GM21528 (cell line): ENCODE data around the gene KCNA1.

Source experiments
- ATAC-seq: cut with Tn5 transposase; IDR thresholded peaks from one replicate; pipeline ENCODE4 v1.9.1; 2021; ENCODE audit warnings: mild to moderate bottlenecking, moderate library complexity; ENCODE audit not compliant: unreplicated experiment, low FRiP score

Gene KCNA1

GRCh38 chr12:4910502-4911315 is 1.0 kb downstream of the KCNA1 start:
- ATAC-seq: no peak

- ATAC-seq: no peak
These were observed 1.8 kb downstream of the KCNA1 start for GRCh38 chr12:4911316-4911994.

- ATAC-seq: no peak
These were observed 5.0 kb downstream of the KCNA1 start for GRCh38 chr12:4914720-4915119.

- ATAC-seq: no peak
These were observed 6.0 kb downstream of the KCNA1 start for GRCh38 chr12:4915752-4916151.

GRCh38 chr12:4918950-4919660 is 9.4 kb downstream of the KCNA1 start:
- ATAC-seq: no peak

GRCh38 chr12:4932576-4932975 is 22.9 kb downstream of the KCNA1 start:
- no peak for ATAC-seq

- no peak for ATAC-seq
These were observed 23.7 kb downstream of the KCNA1 start for GRCh38 chr12:4933411-4933810.

GRCh38 chr12:4934407-4935035 is 24.8 kb downstream of the KCNA1 start:
- no peak for ATAC-seq

- no peak for ATAC-seq
These were observed 29.2 kb downstream of the KCNA1 start for GRCh38 chr12:4938900-4939299.

GRCh38 chr12:4939418-4940023 is 29.8 kb downstream of the KCNA1 start:
- no peak for ATAC-seq

- ATAC-seq: peak; percentile 68
These were observed 33.6 kb downstream of the KCNA1 start for GRCh38 chr12:4943067-4943937.

- ATAC-seq: peak; percentile 10
These were observed 34.2 kb downstream of the KCNA1 start for GRCh38 chr12:4943938-4944284.

- no peak for ATAC-seq
These were observed 37.5 kb downstream of the KCNA1 start for GRCh38 chr12:4947253-4947652.

- ATAC-seq: no peak
These were observed 41.4 kb downstream of the KCNA1 start for GRCh38 chr12:4951083-4951482.

- ATAC-seq: no peak
These were observed 41.9 kb downstream of the KCNA1 start for GRCh38 chr12:4951601-4952000.

GRCh38 chr12:4954621-4955354 is 45.1 kb downstream of the KCNA1 start:
- no peak for ATAC-seq

GRCh38 chr12:4956054-4956453 is 46.3 kb downstream of the KCNA1 start:
- ATAC-seq: no peak

- no peak for ATAC-seq
These were observed 47.3 kb downstream of the KCNA1 start for GRCh38 chr12:4956968-4957367.

GRCh38 chr12:4957761-4958160 is 48.1 kb downstream of the KCNA1 start:
- no peak for ATAC-seq
